Common myeloid progenitor, CD34-positive (primary cell): ENCODE measurements around the gene BCR.

Experiments used
- CTCF ChIA-PET: fragments of 350-600 bp; sonication (Branson Sonifier 250); formaldehyde crosslinking; loops from one replicate; lab custom pipeline; 2021; ENCODE audit warnings: antibody characterized with exemption; lab: Charles Lee
- POLR2A ChIA-PET: fragments of 350-600 bp; sonication (Branson Sonifier 250); formaldehyde crosslinking; loops from one replicate; lab custom pipeline; 2021; ENCODE audit warnings: antibody characterized with exemption; lab: Charles Lee
- DNase-seq, 3 donors: peaks; one replicate each; pipeline versions ENCODE4 v3.0.0 to v3.0.0-alpha.2; 2013
- H3K27ac ChIP-seq, 2 experiments: 1 replicate in 1 of 2; 2 replicates in 1 of 2; pipeline ENCODE4 v1.7.0; 2013; ENCODE audit warnings: inconsistent platforms in 2 of 2, low read length in 2 of 2, mild to moderate bottlenecking in 2 of 2, low read depth in 1 of 2, moderate library complexity in 1 of 2; ENCODE audit not compliant: severe bottlenecking in 2 of 2, insufficient read depth in 1 of 2, poor library complexity in 1 of 2
- H3K27me3 ChIP-seq, 5 experiments: replicated peaks in 2 of 5; 1 replicate in 3 of 5; 2 replicates in 2 of 5; pipeline versions ENCODE4 v1.6.1 to v1.7.0; 2013; ENCODE audit warnings: low read length in 4 of 5, mild to moderate bottlenecking in 2 of 5, moderate library complexity in 2 of 5, inconsistent platforms in 1 of 5; ENCODE audit not compliant: insufficient read depth in 5 of 5, control insufficient read depth in 4 of 5
- H3K36me3 ChIP-seq, 4 experiments: 1 replicate in 2 of 4; 2 replicates in 2 of 4; pipeline versions ENCODE4 v1.6.1 to v1.7.0; 2013; ENCODE audit warnings: low read length in 3 of 4, control low read depth in 1 of 4, mild to moderate bottlenecking in 1 of 4; ENCODE audit not compliant: control insufficient read depth in 4 of 4, insufficient read depth in 4 of 4
- H3K4me1 ChIP-seq, 4 experiments: 1 replicate in 3 of 4; 2 replicates in 1 of 4; pipeline versions ENCODE4 v1.6.1 to v1.7.1; 2013; ENCODE audit warnings: low read length in 3 of 4, mild to moderate bottlenecking in 3 of 4, control low read depth in 1 of 4, inconsistent platforms in 1 of 4, moderate library complexity in 1 of 4; ENCODE audit not compliant: control insufficient read depth in 4 of 4, insufficient read depth in 4 of 4; ENCODE audit errors: control extremely low read depth in 1 of 4
- H3K4me3 ChIP-seq, 7 experiments: 1 replicate in 4 of 7; 2 replicates in 3 of 7; pipeline versions ENCODE4 v1.5.1 to v1.7.0; 2013; ENCODE audit warnings: mild to moderate bottlenecking in 7 of 7, low read length in 6 of 7, moderate library complexity in 6 of 7, inconsistent platforms in 2 of 7, low read depth in 2 of 7, control low read depth in 1 of 7; ENCODE audit not compliant: insufficient read depth in 4 of 7, control insufficient read depth in 1 of 7; ENCODE audit errors: extremely low read depth in 1 of 7
- H3K9me3 ChIP-seq, 5 experiments: 1 replicate in 4 of 5; 2 replicates in 1 of 5; pipeline versions ENCODE4 v1.6.1 to v1.7.1; 2013; ENCODE audit warnings: low read length in 4 of 5, mild to moderate bottlenecking in 2 of 5, inconsistent platforms in 1 of 5, low read depth in 1 of 5, moderate library complexity in 1 of 5; ENCODE audit not compliant: control insufficient read depth in 4 of 5, insufficient read depth in 2 of 5; ENCODE audit errors: control extremely low read depth in 1 of 5
- WGBS: methylation state at CpG from one replicate; pipeline ENCODE4 v1.1.5; 2013; ENCODE audit not compliant: insufficient coverage; 5-methylcytosine and 5-hydroxymethylcytosine counted together

The BCR gene

GRCh38 chr22:23218053-23218866, 38.0 kb downstream of the BCR start:
- no peak for DNase-seq
- Histone ChIP-seq H3K27me3 (no peaks in the 10 kb centered on the region), H3K4me3 (peak overlapping the region in 6 of 7 experiments; percentile 43 to 71 (median 64)), H3K27ac (peak overlapping the region; percentile 80 to 91), H3K9me3 (no peaks in the 10 kb centered on the region), H3K36me3 (peaks cover 0 to 7% (median 0%) of the 10 kb centered on the region in 4 experiments), H3K4me1 (peaks cover 58 to 100% (median 99%) of the 10 kb centered on the region in 4 experiments)
- CTCF ChIA-PET: interaction anchor here (0.7 to 3.3 kb wide), 15 partner anchors 11 to 64 kb away, joined by 3 to 18 read pairs (median 5); partner anchors contain the start of gene BCR
- 34% methylated on average over 11 of the region's 12 CpGs for WGBS
- POLR2A ChIA-PET: interaction anchor here (0.8 to 2.7 kb wide), 5 partner anchors 9 to 39 kb away, joined by 3 to 16 read pairs (median 3); no protein-coding TSS in a partner anchor

- peaks cover 0 to 11% (median 0%) of the 10 kb centered on the region in 4 experiments for H3K36me3 ChIP-seq
- H3K9me3 ChIP-seq: no peaks in the 10 kb centered on the region
- DNase-seq: peak in 2 of 3 donors; percentile 55 to 70
- H3K27me3 ChIP-seq: no peaks in the 10 kb centered on the region
- peaks cover 56 to 100% (median 99%) of the 10 kb centered on the region in 4 experiments for H3K4me1 ChIP-seq
- CTCF ChIA-PET: interaction anchor here (0.7 to 3.3 kb wide), 14 partner anchors 11 to 63 kb away, joined by 3 to 16 read pairs (median 5); partner anchors contain the start of gene BCR
- POLR2A ChIA-PET: interaction anchor here (0.8 to 2.7 kb wide), 5 partner anchors 8 to 39 kb away, joined by 3 to 16 read pairs (median 3); no protein-coding TSS in a partner anchor
- H3K27ac ChIP-seq: peak overlapping the region; percentile 80 to 91
- H3K4me3 ChIP-seq: peak overlapping the region in 6 of 7 experiments; percentile 43 to 71 (median 64)
- 0% methylated on average over 10 of the region's 11 CpGs for WGBS
Measured at GRCh38 chr22:23218867-23219251, 38.5 kb downstream of the BCR start.

DNA sequence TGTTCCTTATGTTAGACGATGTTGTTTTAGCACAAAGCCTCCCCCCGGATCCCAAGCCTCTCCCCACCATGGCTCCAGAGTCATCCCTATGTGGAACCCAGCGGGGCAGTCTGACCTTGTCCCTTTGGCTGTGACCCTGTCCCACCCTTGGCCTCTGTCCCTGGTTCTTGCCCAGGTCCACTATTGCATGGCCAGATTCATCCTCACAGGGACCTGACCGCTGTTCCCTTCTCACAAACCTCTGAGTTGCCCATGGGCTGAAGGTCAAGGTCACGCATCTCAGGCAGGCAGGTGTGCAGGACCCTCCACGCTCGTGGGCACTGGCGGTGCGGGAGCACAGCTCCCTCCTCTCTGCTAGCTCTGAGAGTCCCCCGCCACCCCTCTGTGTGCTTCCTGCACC, 39.0 kb downstream of the BCR start:
- ChIA-PET CTCF (interaction anchor here (0.6 to 3.3 kb wide), 15 partner anchors 11 to 211 kb away, joined by 3 to 16 read pairs (median 4); partner anchors contain the start of gene BCR), POLR2A (interaction anchor here (1.1 to 2.7 kb wide), 4 partner anchors 8 to 40 kb away, joined by 3 to 16 read pairs (median 4); no protein-coding TSS in a partner anchor)
- H3K27ac ChIP-seq: peak overlapping the region; percentile 80 to 91

GRCh38 chr22:23219822-23220484, 39.6 kb downstream of the BCR start:
- Histone ChIP-seq H3K4me3 (peak overlapping the region in 6 of 7 experiments; percentile 16 to 71 (median 64)), H3K27ac (peak overlapping the region; percentile 34 to 91), H3K4me1 (peaks cover 51 to 99% (median 97%) of the 10 kb centered on the region in 4 experiments), H3K27me3 (no peaks in the 10 kb centered on the region), H3K36me3 (peaks cover 0 to 13% (median 0%) of the 10 kb centered on the region in 4 experiments), H3K9me3 (no peaks in the 10 kb centered on the region)
- 3% methylated on average over 11 of the region's 12 CpGs for WGBS
- ChIA-PET CTCF (interaction anchor here (0.5 to 3.3 kb wide), 13 partner anchors 10 to 210 kb away, joined by 3 to 16 read pairs (median 4); partner anchors contain the start of gene BCR), POLR2A (interaction anchor here (1.4 to 2.7 kb wide), 2 partner anchors 37 to 40 kb away, joined by 4 to 16 read pairs; no protein-coding TSS in a partner anchor)
- peak in 2 of 3 donors; percentile 65 to 73 for DNase-seq

More for the DNA sequence above, 39.0 kb downstream of the BCR start:
- Histone ChIP-seq H3K36me3 (peaks cover 0 to 13% (median 0%) of the 10 kb centered on the region in 4 experiments), H3K4me3 (peak overlapping the region in 6 of 7 experiments; percentile 16 to 71 (median 64)), H3K9me3 (no peaks in the 10 kb centered on the region), H3K27me3 (no peaks in the 10 kb centered on the region), H3K4me1 (peaks cover 55 to 100% (median 99%) of the 10 kb centered on the region in 4 experiments)
- no peak for DNase-seq
- WGBS: 39% methylated on average over 10 of the region's 10 CpGs

DNA sequence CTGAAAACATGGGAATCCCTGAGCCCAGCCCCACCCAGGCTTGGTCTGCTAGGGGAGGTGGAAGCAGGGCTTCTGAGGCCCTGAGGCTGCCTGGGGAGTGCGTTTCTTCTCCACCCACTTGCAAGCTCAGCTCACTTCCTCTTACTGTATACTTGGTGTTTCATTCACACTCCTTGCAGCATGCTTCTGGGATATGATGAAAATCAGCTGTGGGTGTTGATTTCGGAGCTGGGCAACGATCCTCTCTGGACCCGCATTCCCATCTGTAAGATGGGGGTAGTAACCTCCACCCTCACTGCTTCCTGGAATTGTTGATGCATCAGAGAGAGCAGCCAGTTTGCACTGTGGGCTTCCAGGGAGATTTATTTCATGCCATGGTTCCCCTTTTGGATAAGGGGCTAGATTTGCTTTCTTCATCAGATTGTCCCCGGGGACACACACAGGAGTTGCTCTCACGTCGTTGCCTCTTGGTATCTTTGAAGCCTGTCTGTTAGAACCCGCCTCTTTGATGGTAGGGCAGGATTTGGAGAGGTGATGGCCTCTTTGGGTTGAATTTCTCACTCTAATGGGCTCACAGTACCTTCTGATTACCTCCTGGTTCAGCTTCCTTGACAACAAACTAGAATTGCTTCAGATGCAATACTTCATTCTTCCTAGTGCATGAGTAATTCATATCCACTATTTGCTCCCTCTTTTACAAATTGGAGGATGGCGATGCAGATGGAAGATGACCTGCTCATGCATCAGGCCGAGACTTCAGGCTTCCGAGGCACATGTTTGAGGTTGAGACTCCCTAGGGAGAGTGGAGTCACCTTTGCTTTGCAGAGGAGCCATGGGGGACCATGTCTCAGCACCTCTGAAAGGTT, 40.4 kb downstream of the BCR start:
- Histone ChIP-seq H3K27ac (peak overlapping the region; percentile 34 to 91), H3K36me3 (peaks cover 0 to 13% (median 0%) of the 10 kb centered on the region in 4 experiments), H3K4me3 (peak overlapping the region in 4 of 7 experiments; percentile 63 to 71 (median 66)), H3K4me1 (peaks cover 45 to 99% (median 96%) of the 10 kb centered on the region in 4 experiments), H3K9me3 (no peaks in the 10 kb centered on the region), H3K27me3 (no peaks in the 10 kb centered on the region)
- WGBS: 50% methylated on average over 5 of the region's 11 CpGs
- POLR2A ChIA-PET: interaction anchor here (2.7 kb wide), 1 partner anchor 38 kb away, joined by 16 read pairs; no protein-coding TSS in a partner anchor
- DNase-seq: peak in 2 of 3 donors; percentile 73 to 83
- CTCF ChIA-PET: interaction anchor here (0.5 to 3.3 kb wide), 9 partner anchors 9 to 61 kb away, joined by 3 to 16 read pairs (median 4); no protein-coding TSS in a partner anchor
